Measurements from ENCODE around the gene HOXA5.
A peak's percentile ranks its signal among the peaks of the same experiment; 100 is the strongest.

HOXA5 gene

DNA sequence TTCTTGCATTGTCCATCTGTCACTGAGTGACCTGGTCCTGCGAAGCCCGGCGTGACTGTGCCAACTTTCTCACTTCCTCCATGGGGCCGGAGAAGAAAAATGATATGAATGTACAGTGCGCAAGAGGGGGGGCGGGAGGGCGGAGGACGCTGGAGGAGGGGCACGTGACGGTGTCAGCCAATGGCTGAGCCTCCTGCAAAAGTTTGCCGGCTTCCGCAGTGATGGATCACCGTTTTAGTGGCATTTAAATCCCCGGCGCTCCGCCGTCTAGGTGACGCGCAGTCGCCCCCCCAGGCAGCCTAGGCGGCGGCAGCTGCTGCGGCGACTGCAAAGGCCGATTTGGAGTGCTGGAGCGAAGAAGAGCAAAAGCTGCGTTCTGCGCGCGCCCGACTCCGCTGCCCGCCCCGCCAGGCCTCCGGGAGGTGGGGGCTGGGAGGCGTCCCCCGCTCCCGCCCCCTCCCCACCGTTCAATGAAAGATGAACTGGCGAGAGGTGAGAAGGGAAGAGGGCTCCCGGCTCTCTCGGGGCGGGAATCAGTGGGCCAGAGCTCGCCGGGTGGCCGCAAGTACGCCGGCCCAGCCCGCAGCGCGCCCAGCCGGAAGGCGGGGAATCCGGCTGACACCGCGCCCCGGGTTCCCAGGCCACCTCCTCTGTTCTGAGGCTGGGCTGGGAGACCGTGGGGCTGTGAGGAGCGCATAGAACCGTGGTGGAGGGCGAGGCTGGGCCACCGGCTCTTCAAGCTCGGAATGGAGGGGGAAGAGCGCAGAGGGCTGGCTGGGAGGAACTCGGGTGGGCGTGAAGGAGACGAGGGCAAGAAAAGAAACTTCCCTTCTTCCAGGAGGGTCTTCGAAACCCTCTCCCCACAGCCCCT, 47.3 kb downstream of the HOXA5 start, which contains the start of gene HOXA1:
Gene HOXA1, minus strand, starts transcription at position 104 of the 871 bp plus-strand sequence. Its CDS starts 88 bp downstream, at position 16.
- DNase-seq (ENCODE audit: low read depth in 2 of 2) = peak; percentile 45 to 56

GRCh38 chr7:27095050-27095896, 48.2 kb downstream of the HOXA5 start:
- DNase-seq (ENCODE audit: low read depth in 2 of 2) = no peak

DNA sequence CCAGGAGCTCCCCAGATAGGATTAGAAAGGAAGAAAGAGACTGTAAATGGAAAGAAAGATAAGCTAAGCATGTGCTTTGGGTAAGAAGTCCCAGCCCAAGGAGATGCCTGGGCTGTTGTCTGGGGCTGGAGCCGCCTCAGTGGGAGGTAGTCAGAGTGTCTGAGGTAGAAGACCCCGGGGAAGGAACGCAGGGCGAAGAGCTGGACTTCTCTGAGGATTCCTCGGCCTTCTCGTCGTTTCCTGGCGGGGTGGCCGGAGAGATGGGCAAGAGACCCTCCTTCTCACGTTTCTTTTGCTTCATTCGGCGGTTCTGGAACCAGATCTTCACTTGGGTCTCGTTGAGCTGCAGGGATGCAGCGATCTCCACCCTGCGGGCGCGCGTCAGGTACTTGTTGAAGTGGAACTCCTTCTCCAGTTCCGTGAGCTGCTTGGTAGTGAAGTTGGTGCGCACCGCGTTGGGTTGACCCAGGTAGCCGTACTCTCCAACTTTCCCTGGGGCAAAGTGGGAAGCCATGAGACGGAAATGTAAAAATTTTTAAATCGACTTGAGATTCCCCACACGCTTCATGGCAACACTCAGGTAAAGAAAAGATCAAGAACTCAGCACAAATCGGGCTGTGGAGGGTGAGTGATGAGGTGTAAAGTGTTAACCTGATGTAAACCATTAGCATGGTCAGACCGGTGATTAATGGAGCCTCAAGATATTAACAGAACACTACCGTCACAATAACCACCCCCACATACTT, 49.0 kb downstream of the HOXA5 start:
- no peak for DNase-seq (ENCODE audit: low read depth in 2 of 2)

GRCh38 chr7:27093184-27093895, 50.1 kb downstream of the HOXA5 start:
- no peak for DNase-seq (ENCODE audit: low read depth in 2 of 2)

DNA sequence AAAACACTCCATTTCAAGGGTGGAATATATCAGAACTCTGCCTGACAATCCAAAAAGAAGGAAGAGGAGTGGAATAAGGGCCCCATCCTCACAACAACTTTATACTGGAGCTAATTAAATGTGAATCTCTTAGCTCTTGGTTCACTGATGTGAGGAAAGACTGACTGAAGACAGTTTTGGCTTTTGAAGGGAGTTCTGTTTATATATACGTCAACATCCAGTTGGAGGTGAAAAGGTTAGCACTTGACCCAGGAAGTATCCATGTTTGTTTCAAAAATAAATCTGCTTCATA, 50.7 kb downstream of the HOXA5 start:
- DNase-seq (ENCODE audit: low read depth in 2 of 2) = no peak

GRCh38 chr7:27091941-27092818, 51.3 kb downstream of the HOXA5 start:
- DNase-seq (ENCODE audit: low read depth in 2 of 2) = no peak

- no peak for DNase-seq (ENCODE audit: low read depth in 2 of 2)
Observed at GRCh38 chr7:27091105-27091504, 52.4 kb downstream of the HOXA5 start.
